ENCODE measurements around the gene NUDT8. TPM values are rescaled to one million over a fixed set of nuclear protein-coding genes. Genes with fewer than 3 reads are reported as not detected.
A peak's percentile ranks its signal among the peaks of the same experiment; 100 is the strongest.

Gene NUDT8
- total and polyA plus RNA-seq, 2 of the 8 experiments (the other 6 are each of a cell fraction or from before 2014, with no cell fraction given): 7.2 to 8.3 TPM

DNA sequence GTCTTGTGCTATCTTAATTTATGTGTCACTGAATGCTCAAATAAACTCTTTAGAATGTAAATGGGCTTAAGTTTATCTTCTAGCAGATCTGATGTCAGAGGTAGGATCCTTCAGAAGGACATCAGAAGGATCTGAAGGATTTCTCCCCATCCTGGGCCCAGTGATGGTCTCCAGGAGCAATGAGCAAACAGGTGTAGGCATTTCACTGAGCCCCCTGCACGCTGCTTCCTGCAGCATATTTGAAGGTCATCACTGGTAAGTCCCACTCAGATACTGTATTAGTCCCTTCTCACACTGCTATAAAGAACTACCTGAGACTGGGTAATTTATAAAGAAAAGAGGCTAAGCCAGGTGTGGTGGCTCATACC, 41.6 kb downstream of the NUDT8 start:
- 90% methylated on average over 1 of the region's 1 CpG; no CpG with 5 or more reads in 1 of the 2 experiments for WGBS, 2 experiments (ENCODE audit: extremely low coverage in 1 of 2, insufficient coverage in 1 of 2, insufficient read length in 1 of 2, insufficient replicate concordance in 2 of 2, low coverage in 1 of 2, low lambda C conversion rate in 2 of 2, missing lambda C conversion rate in 1 of 2)
- POLR2A ChIA-PET (ENCODE audit: partially characterized antibody): interaction anchor here (0.7 to 6.7 kb wide), 6 partner anchors 13 to 31 kb away, joined by 3 to 64 read pairs (median 4); no protein-coding TSS in a partner anchor
- Histone ChIP-seq H3K14ac (ENCODE audit: insufficient read length) (no peak overlapping the region), H2AFZ (ENCODE audit: low read length) (no peak overlapping the region), H3K79me1 (ENCODE audit: low read depth, low read length) (peaks cover 10% of the 10 kb centered on the region), H3K79me2 (ENCODE audit: control insufficient read depth in 1 of 2, insufficient read depth in 2 of 2, low read length in 2 of 2) (peaks cover 0 to 23% of the 10 kb centered on the region in 2 experiments; a peak in 2 of 4 replicates), H2BK120ac (replicated peaks; ENCODE audit: low read depth, low read length) (no peak overlapping the region), H3K23ac (ENCODE audit: insufficient read length) (no peak overlapping the region), H2BK15ac (ENCODE audit: low read length) (no peak overlapping the region), H3K4me3 (ENCODE audit: extremely low read depth in 1 of 4, insufficient read depth in 2 of 4, low read depth in 3 of 4, low read length in 4 of 4) (no peak overlapping the region), H3K4me2 (ENCODE audit: insufficient read depth in 1 of 2, low read depth in 2 of 2, low read length in 2 of 2) (no peak overlapping the region), H3K4me1 (replicated peaks in 1 of 4; ENCODE audit: control insufficient read depth in 3 of 4, insufficient read depth in 4 of 4, low read length in 3 of 4) (peaks cover 0 to 21% (median 13%) of the 10 kb centered on the region in 4 experiments; a peak in 6 of 7 replicates), H3K4ac (replicated peaks; ENCODE audit: insufficient read length, low read depth, low read length) (no peak overlapping the region), H3K36me3 (ENCODE audit: control insufficient read depth in 2 of 4, insufficient read depth in 4 of 4, low read length in 3 of 4) (peaks cover 6 to 34% (median 21%) of the 10 kb centered on the region in 4 experiments; a peak in 6 of 8 replicates), H3K9me3 (ENCODE audit: insufficient read depth in 2 of 2, low read depth in 1 of 2, low read length in 1 of 2) (no peaks in the 10 kb centered on the region), H2BK5ac (ENCODE audit: low read depth, low read length) (no peak overlapping the region), H4K20me1 (replicated peaks in 1 of 2; ENCODE audit: control insufficient read depth in 1 of 2, insufficient read depth in 2 of 2, low read length in 2 of 2) (peaks cover 8 to 10% of the 10 kb centered on the region in 2 experiments), H3K9ac (replicated peaks in 1 of 4; ENCODE audit: extremely low read depth in 1 of 4, low read depth in 3 of 4, low read length in 3 of 4) (no peak overlapping the region), H4K8ac (ENCODE audit: extremely low read depth, insufficient read depth, low read length) (no peak overlapping the region), H3K56ac (replicated peaks; ENCODE audit: insufficient read length, low read depth, low read length) (no peak overlapping the region), H4K91ac (replicated peaks; ENCODE audit: insufficient read length, low read length) (no peak overlapping the region), H3K27me3 (replicated peaks in 1 of 4; ENCODE audit: control insufficient read depth in 3 of 4, extremely low read depth in 1 of 4, insufficient read depth in 3 of 4, low read length in 3 of 4) (no peaks in the 10 kb centered on the region; a peak in 1 of 7 replicates), H4K5ac (ENCODE audit: insufficient read length, low read depth, low read length) (no peak overlapping the region), H2AK5ac (ENCODE audit: low read depth, low read length) (no peak overlapping the region), H3K18ac (ENCODE audit: extremely low read depth, low read length) (no peak overlapping the region), H2BK20ac (ENCODE audit: low read length) (no peak overlapping the region), H3K23me2 (ENCODE audit: low read depth, low read length) (peaks cover 4% of the 10 kb centered on the region; the same call in 1 of the 2 replicates), H2BK12ac (ENCODE audit: low read depth, low read length) (no peak overlapping the region), H3K27ac (ENCODE audit: low read depth, low read length) (no peak overlapping the region)
- DNase-seq (ENCODE audit: low read depth in 1 of 2, low spot score in 2 of 2) (no peak), FAIRE-seq (no peak)
- CTCF ChIA-PET (ENCODE audit: partially characterized antibody): interaction anchor here (0.8 kb wide), 1 partner anchor 11 kb away, joined by 4 read pairs; no protein-coding TSS in a partner anchor
- TF ChIP-seq POLR2A (IDR thresholded peaks at IDR 0.05; ENCODE audit: control extremely low read depth in 1 of 2, low read depth in 2 of 2, low read length in 2 of 2): peak in 1 of 2 experiments; percentile 20; a peak in 1 of 3 replicates
- TF ChIP-seq SIN3A (conservative IDR thresholded peaks at IDR 0.05 in 1 of 2, IDR thresholded peaks at IDR 0.05 in 1 of 2; ENCODE audit: low read depth in 1 of 2, low read length in 2 of 2): no peak
